Stomach smooth muscle (tissue), 2 donors: Measurements from ENCODE around the gene TMSB10.
"Not testable (repeated sequence)": the region's sequence is repeated elsewhere in the genome, so short reads cannot be mapped to it uniquely, and the experiment has no call there.

Source experiments
- H3K27ac ChIP-seq: one replicate; pipeline ENCODE4 v1.7.0; 2013; ENCODE audit warnings: mild to moderate bottlenecking, low read length, inconsistent platforms
- H3K27me3 ChIP-seq, 2 donors: one replicate each; pipeline ENCODE4 v1.7.0; 2013; ENCODE audit warnings: low read length in 2 of 2; ENCODE audit not compliant: insufficient read depth in 2 of 2, control insufficient read depth in 1 of 2
- H3K36me3 ChIP-seq, 2 donors: one replicate each; pipeline ENCODE4 v1.7.0; 2013; ENCODE audit warnings: low read length in 2 of 2; ENCODE audit not compliant: control insufficient read depth in 2 of 2, insufficient read depth in 2 of 2
- H3K4me1 ChIP-seq: one replicate; pipeline ENCODE4 v1.7.0; 2013; ENCODE audit warnings: low read length; ENCODE audit not compliant: control insufficient read depth, insufficient read depth
- H3K4me3 ChIP-seq, 2 donors: one replicate each; pipeline ENCODE4 v1.7.0; 2013; ENCODE audit warnings: low read length in 2 of 2
- H3K9ac ChIP-seq, 2 donors: one replicate each; pipeline ENCODE4 v1.7.0; 2013; ENCODE audit warnings: low read length in 2 of 2, mild to moderate bottlenecking in 1 of 2
- H3K9me3 ChIP-seq, 2 donors: one replicate each; pipeline ENCODE4 v1.7.0; 2013; ENCODE audit warnings: low read length in 2 of 2; ENCODE audit not compliant: control insufficient read depth in 2 of 2
- donor health status: healthy.
- donor health status: Pancreatic carcinoma.

The TMSB10 gene

GRCh38 chr2:84870306-84870705 is 35.1 kb upstream of the TMSB10 start:
- H3K4me3 ChIP-seq, result no peak overlapping the region
- H3K9ac ChIP-seq, result no peak overlapping the region
- H3K27ac ChIP-seq, result no peak overlapping the region
- no peaks in the 10 kb centered on the region for H3K36me3 ChIP-seq
- no peaks in the 10 kb centered on the region for H3K4me1 ChIP-seq
- H3K9me3 ChIP-seq, result no peaks in the 10 kb centered on the region
- peaks cover 0 to 2% of the 10 kb centered on the region in 2 donors for H3K27me3 ChIP-seq

- not testable (repeated sequence) for H3K27me3 ChIP-seq, H3K36me3 ChIP-seq, H3K9ac ChIP-seq, H3K4me3 ChIP-seq, H3K9me3 ChIP-seq, H3K4me1 ChIP-seq, H3K27ac ChIP-seq
Measured at GRCh38 chr2:84872691-84873090, 32.8 kb upstream of the TMSB10 start.

DNA sequence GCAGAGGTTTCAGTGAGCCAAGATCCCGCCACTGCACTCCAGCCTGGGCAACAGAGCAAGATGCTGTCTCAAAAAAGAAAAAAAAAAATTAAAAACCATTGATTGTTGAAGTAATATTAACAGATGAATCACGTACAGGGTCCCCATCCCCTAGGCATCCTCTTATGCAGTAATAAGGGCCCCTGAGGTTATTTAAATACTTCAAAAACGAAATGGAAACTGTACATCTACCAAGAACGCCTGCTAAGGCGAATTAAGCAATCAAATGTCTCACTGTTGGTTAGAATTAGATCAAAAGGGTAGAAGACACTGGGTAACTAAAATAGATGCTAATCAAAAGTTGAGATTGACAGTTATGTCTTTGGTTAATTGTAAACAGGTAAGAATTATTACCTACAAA is 32.1 kb upstream of the TMSB10 start:
- Histone ChIP-seq H3K4me1 (no peaks in the 10 kb centered on the region), H3K27me3 (peaks cover 0 to 2% of the 10 kb centered on the region in 2 donors), H3K9me3 (no peaks in the 10 kb centered on the region), H3K9ac (no peak overlapping the region), H3K27ac (no peak overlapping the region), H3K4me3 (no peak overlapping the region), H3K36me3 (no peaks in the 10 kb centered on the region)

- no peak overlapping the region for H3K4me3 ChIP-seq
- H3K9me3 ChIP-seq, result no peaks in the 10 kb centered on the region
- H3K4me1 ChIP-seq, result no peaks in the 10 kb centered on the region
- no peaks in the 10 kb centered on the region for H3K36me3 ChIP-seq
- no peak overlapping the region for H3K27ac ChIP-seq
- H3K27me3 ChIP-seq, result peaks cover 0 to 7% of the 10 kb centered on the region in 2 donors
- no peak overlapping the region for H3K9ac ChIP-seq
Measured at GRCh38 chr2:84874381-84875212, 30.9 kb upstream of the TMSB10 start.

- Histone ChIP-seq H3K9ac (no peak overlapping the region), H3K4me1 (peaks cover 3% of the 10 kb centered on the region), H3K9me3 (no peaks in the 10 kb centered on the region), H3K4me3 (no peak overlapping the region), H3K27ac (no peak overlapping the region), H3K27me3 (peaks cover 3 to 11% of the 10 kb centered on the region in 2 donors), H3K36me3 (no peaks in the 10 kb centered on the region)
Measured at GRCh38 chr2:84875213-84875560, 30.3 kb upstream of the TMSB10 start.

GRCh38 chr2:84875619-84876018 is 29.8 kb upstream of the TMSB10 start:
- not testable (repeated sequence) for H3K4me1 ChIP-seq, H3K9me3 ChIP-seq, H3K4me3 ChIP-seq, H3K36me3 ChIP-seq, H3K27ac ChIP-seq, H3K9ac ChIP-seq
- peaks cover 7 to 15% of the 10 kb centered on the region in 2 donors for H3K27me3 ChIP-seq

DNA sequence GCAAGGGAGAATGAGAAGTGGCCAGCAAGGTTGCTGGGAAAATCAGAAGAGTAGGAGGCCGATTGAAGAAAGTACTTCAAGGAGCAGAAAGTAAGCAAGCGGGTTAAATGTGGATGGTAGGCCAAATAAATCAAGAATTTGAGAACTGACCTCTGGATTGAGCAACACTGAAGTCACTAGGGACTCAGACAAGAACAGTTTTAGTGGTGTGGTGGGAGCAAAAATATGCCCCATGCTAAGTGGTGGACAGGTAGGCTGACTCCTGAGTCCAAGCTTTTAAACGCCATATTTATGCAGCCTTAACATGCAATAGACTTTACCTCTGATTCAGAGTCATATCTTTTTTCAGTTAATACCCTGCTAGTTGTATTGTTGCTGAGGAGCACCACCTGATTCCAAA is 29.1 kb upstream of the TMSB10 start:
- H3K27ac ChIP-seq, result no peak overlapping the region
- H3K9me3 ChIP-seq, result no peaks in the 10 kb centered on the region
- H3K4me3 ChIP-seq, result no peak overlapping the region
- H3K36me3 ChIP-seq, result no peaks in the 10 kb centered on the region
- no peak overlapping the region for H3K9ac ChIP-seq
- peaks cover 14% of the 10 kb centered on the region for H3K4me1 ChIP-seq
- peaks cover 15 to 18% of the 10 kb centered on the region in 2 donors for H3K27me3 ChIP-seq

- Histone ChIP-seq H3K36me3 (no peaks in the 10 kb centered on the region), H3K9ac (no peak overlapping the region), H3K4me1 (peaks cover 17% of the 10 kb centered on the region), H3K27me3 (peaks cover 20 to 26% of the 10 kb centered on the region in 2 donors), H3K9me3 (no peaks in the 10 kb centered on the region), H3K27ac (no peak overlapping the region), H3K4me3 (no peak overlapping the region)
Measured at GRCh38 chr2:84878459-84878858, 27.0 kb upstream of the TMSB10 start.

GRCh38 chr2:84878896-84879583 is 26.4 kb upstream of the TMSB10 start:
- H3K4me3 ChIP-seq, result no peak overlapping the region
- no peaks in the 10 kb centered on the region for H3K9me3 ChIP-seq
- no peaks in the 10 kb centered on the region for H3K36me3 ChIP-seq
- H3K4me1 ChIP-seq, result peaks cover 17% of the 10 kb centered on the region
- peaks cover 24 to 30% of the 10 kb centered on the region in 2 donors for H3K27me3 ChIP-seq
- H3K27ac ChIP-seq, result no peak overlapping the region
- H3K9ac ChIP-seq, result no peak overlapping the region

GRCh38 chr2:84879584-84880394 is 25.7 kb upstream of the TMSB10 start:
- Histone ChIP-seq H3K4me1 (peaks cover 17% of the 10 kb centered on the region), H3K27ac (no peak overlapping the region), H3K4me3 (peak overlapping the region; percentile 53 to 72), H3K36me3 (no peaks in the 10 kb centered on the region), H3K27me3 (peaks cover 30 to 35% of the 10 kb centered on the region in 2 donors), H3K9me3 (no peaks in the 10 kb centered on the region), H3K9ac (peak overlapping the region in 1 of 2 donors; percentile 51)
